SK-N-SH treated with all-trans-retinoic acid at 6 μM for 48 hours (cell line): ENCODE data around the gene KLHDC3.
A peak's percentile ranks its signal among the peaks of the same experiment; 100 is the strongest.

ENCODE experiments used
- ATAC-seq: fragments of 200-7000 bp; cut with Tn5 transposase; 3 replicates; pipeline ENCODE4 v1.9.1; 2020; ENCODE audit warnings: mild to moderate bottlenecking, moderate library complexity
- ARNTL ChIP-seq: fragments of 450-650 bp; formaldehyde crosslinking; IDR thresholded peaks from 2 replicates; pipeline ENCODE4 v1.5.0; 2020; ENCODE audit warnings: low read depth, mild to moderate bottlenecking, moderate library complexity, borderline replicate concordance
- BACH2 ChIP-seq: fragments of 250-450 bp; sonication (Bioruptor Pico); IDR thresholded peaks from 2 replicates; pipeline ENCODE4 v1.9.0; 2021; ENCODE audit warnings: mild to moderate bottlenecking, borderline replicate concordance
- CREB5 ChIP-seq: fragments of 250-450 bp; sonication (Bioruptor Pico); IDR thresholded peaks from 2 replicates; pipeline ENCODE4 v1.5.1; 2020; ENCODE audit warnings: low read depth, mild to moderate bottlenecking, moderate library complexity
- CSDC2 ChIP-seq: fragments of 250-450 bp; sonication (Bioruptor Pico); IDR thresholded peaks from 2 replicates; pipeline ENCODE4 v1.5.0; 2020; ENCODE audit warnings: mild to moderate bottlenecking, moderate library complexity
- CSRNP3 ChIP-seq: fragments of 250-450 bp; sonication (Bioruptor Pico); IDR thresholded peaks from 2 replicates; pipeline ENCODE4 v1.5.1; 2021; ENCODE audit warnings: mild to moderate bottlenecking, moderate library complexity
- ESRRG ChIP-seq: fragments of 250-450 bp; sonication (Bioruptor Pico); IDR thresholded peaks from 2 replicates; pipeline ENCODE4 v1.6.1; 2021; ENCODE audit warnings: mild to moderate bottlenecking
- GLIS3 ChIP-seq: fragments of 250-450 bp; sonication (Bioruptor Pico); IDR thresholded peaks from 2 replicates; pipeline ENCODE4 v1.5.0; 2020; ENCODE audit warnings: mild to moderate bottlenecking, moderate library complexity
- ISL1 ChIP-seq: fragments of 250-450 bp; sonication (Bioruptor Pico); IDR thresholded peaks from 2 replicates; pipeline ENCODE4 v2.1.2; 2022; ENCODE audit warnings: mild to moderate bottlenecking, moderate library complexity
- OSR1 ChIP-seq: fragments of 250-450 bp; sonication (Bioruptor Pico); IDR thresholded peaks from 2 replicates; pipeline ENCODE4 v1.8.0; 2022; ENCODE audit warnings: moderate library complexity, mild to moderate bottlenecking, inconsistent platforms
- PATZ1 ChIP-seq: fragments of 250-450 bp; sonication (Bioruptor Pico); IDR thresholded peaks from 2 replicates; pipeline ENCODE4 v1.8.0; 2020; ENCODE audit warnings: mild to moderate bottlenecking, moderate library complexity, borderline replicate concordance
- POU6F1 ChIP-seq: fragments of 250-450 bp; sonication (Bioruptor Pico); IDR thresholded peaks from 2 replicates; pipeline ENCODE4 v1.8.0; 2021; ENCODE audit warnings: low read depth, mild to moderate bottlenecking, moderate library complexity, borderline replicate concordance
- PPARA ChIP-seq: fragments of 250-450 bp; sonication (Bioruptor Pico); IDR thresholded peaks from 2 replicates; pipeline ENCODE4 v1.5.0; 2020; ENCODE audit warnings: mild to moderate bottlenecking, borderline replicate concordance
- RARB ChIP-seq: fragments of 250-450 bp; sonication (Bioruptor Pico); IDR thresholded peaks from 2 replicates; pipeline ENCODE4 v1.8.0; 2021; ENCODE audit warnings: mild to moderate bottlenecking, moderate library complexity
- SNAI2 ChIP-seq: fragments of 250-450 bp; sonication (Bioruptor Pico); IDR thresholded peaks from 2 replicates; pipeline ENCODE4 v1.5.0; 2020; ENCODE audit warnings: mild to moderate bottlenecking, moderate library complexity
- TOX ChIP-seq: fragments of 250-450 bp; sonication (Bioruptor Pico); IDR thresholded peaks from 2 replicates; pipeline ENCODE4 v1.8.0; 2021; ENCODE audit warnings: mild to moderate bottlenecking, moderate library complexity, borderline replicate concordance
- ZC3H10 ChIP-seq: fragments of 250-450 bp; sonication (Bioruptor Pico); IDR thresholded peaks from 2 replicates; pipeline ENCODE4 v1.5.1; 2021; ENCODE audit warnings: mild to moderate bottlenecking, moderate library complexity
- ZFP3 ChIP-seq: fragments of 250-450 bp; sonication (Bioruptor Pico); IDR thresholded peaks from 2 replicates; pipeline ENCODE4 v1.5.0; 2020; ENCODE audit warnings: mild to moderate bottlenecking, moderate library complexity
- ZFP30 ChIP-seq: fragments of 450-650 bp; formaldehyde crosslinking; IDR thresholded peaks from 2 replicates; pipeline ENCODE4 v1.5.0; 2022; ENCODE audit warnings: mild to moderate bottlenecking, moderate library complexity
- ZNF565 ChIP-seq: fragments of 450-650 bp; formaldehyde crosslinking; conservative IDR thresholded peaks from 2 replicates; pipeline ENCODE4 v1.5.0; 2020; ENCODE audit warnings: low read depth, mild to moderate bottlenecking, moderate library complexity
- ZNF70 ChIP-seq: fragments of 450-650 bp; formaldehyde crosslinking; IDR thresholded peaks from 2 replicates; pipeline ENCODE4 v1.5.0; 2020; ENCODE audit warnings: mild to moderate bottlenecking, moderate library complexity
- ZNF8 ChIP-seq: fragments of 450-650 bp; formaldehyde crosslinking; IDR thresholded peaks from 2 replicates; pipeline ENCODE4 v1.5.0; 2020; ENCODE audit warnings: mild to moderate bottlenecking, moderate library complexity

KLHDC3 gene

GRCh38 chr6:43020847-43021246, 6.8 kb downstream of the KLHDC3 start:
- peak; percentile 7 for ATAC-seq
- no peak for TF ChIP-seq CREB5 (CRISPR knock-in tag)
- no peak for TF ChIP-seq ZNF8
- TF ChIP-seq CSRNP3 (CRISPR knock-in tag), result no peak
- no peak for TF ChIP-seq POU6F1 (CRISPR knock-in tag)
- no peak for TF ChIP-seq RARB (CRISPR knock-in tag)
- TF ChIP-seq CSDC2 (CRISPR knock-in tag), result no peak
- TF ChIP-seq PATZ1 (CRISPR knock-in tag), result no peak
- TF ChIP-seq ESRRG, result no peak
- no peak for TF ChIP-seq OSR1 (CRISPR knock-in tag)
- TF ChIP-seq ZNF565 (CRISPR knock-in tag), result no peak
- no peak for TF ChIP-seq SNAI2 (CRISPR knock-in tag)
- no peak for TF ChIP-seq ZFP3 (CRISPR knock-in tag)
- no peak for TF ChIP-seq ZNF70 (CRISPR knock-in tag)
- no peak for TF ChIP-seq ARNTL (CRISPR knock-in tag)
- TF ChIP-seq GLIS3 (CRISPR knock-in tag), result no peak
- no peak for TF ChIP-seq PPARA (CRISPR knock-in tag)
- no peak for TF ChIP-seq TOX (CRISPR knock-in tag)
- TF ChIP-seq ISL1 (CRISPR knock-in tag), result no peak
- no peak for TF ChIP-seq ZFP30 (CRISPR knock-in tag)

GRCh38 chr6:43021270-43022047, 7.4 kb downstream of the KLHDC3 start, which contains the start of gene RRP36:
RRP36 (plus strand) TSS chr6:43021623; CDS start chr6:43021655, 32 bp downstream.
- TF ChIP-seq CSRNP3 (CRISPR knock-in tag) (no peak), GLIS3 (CRISPR knock-in tag) (0 out of 2 replicates have a peak, but pooled peaks have one; percentile 37)
- ATAC-seq, result peak; percentile 94

GRCh38 chr6:43024436-43024835, 10.4 kb downstream of the KLHDC3 start:
- no peak for ATAC-seq
- TF ChIP-seq PATZ1 (CRISPR knock-in tag) (no peak), ZC3H10 (CRISPR knock-in tag) (no peak), OSR1 (CRISPR knock-in tag) (no peak), BACH2 (CRISPR knock-in tag) (no peak), CREB5 (CRISPR knock-in tag) (no peak), POU6F1 (CRISPR knock-in tag) (no peak), ARNTL (CRISPR knock-in tag) (no peak)
